Measurements from ENCODE around the gene VAV2.
"Not testable (repeated sequence)": the region's sequence is repeated elsewhere in the genome, so short reads cannot be mapped to it uniquely, and the experiment has no call there.

VAV2 gene

DNA sequence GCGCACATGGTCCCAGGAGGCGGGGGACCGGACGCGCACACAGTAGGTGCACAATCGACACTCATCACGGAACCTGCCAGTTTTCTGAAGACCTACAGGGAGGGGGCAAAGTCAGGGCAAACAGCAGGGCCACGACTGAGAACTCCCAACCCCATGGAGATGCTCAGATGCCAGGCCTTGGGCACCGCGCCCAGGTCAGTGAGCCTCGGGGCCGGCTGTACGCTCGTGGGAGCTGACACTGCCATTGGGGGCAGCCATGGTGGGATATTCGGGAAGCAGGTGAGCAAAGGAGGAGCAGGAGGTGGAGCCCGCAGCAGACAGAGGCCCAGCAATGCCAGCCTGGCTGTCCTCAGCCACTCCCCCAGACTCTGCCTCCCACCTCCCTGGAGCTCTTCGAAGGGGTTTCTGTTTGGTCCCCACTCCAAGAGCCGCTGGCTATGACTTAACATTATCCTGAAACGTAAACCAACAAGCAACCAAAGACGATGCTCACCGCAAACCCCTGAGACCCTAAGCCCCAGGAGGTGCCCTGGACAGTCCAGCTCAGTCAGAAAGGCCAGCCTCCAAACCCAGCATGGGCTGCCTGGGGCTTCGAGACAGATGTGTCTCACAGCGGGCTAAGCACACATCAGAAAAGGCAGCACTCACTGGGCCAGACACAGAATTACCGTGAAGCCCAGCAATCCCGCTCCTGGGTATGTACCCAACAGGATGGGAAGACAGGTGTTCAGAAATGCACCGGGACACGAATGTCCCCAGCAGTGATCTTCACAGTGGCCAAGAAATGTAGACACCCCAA lies 78.4 kb downstream of the VAV2 start:
- no peak for DNase-seq

DNA sequence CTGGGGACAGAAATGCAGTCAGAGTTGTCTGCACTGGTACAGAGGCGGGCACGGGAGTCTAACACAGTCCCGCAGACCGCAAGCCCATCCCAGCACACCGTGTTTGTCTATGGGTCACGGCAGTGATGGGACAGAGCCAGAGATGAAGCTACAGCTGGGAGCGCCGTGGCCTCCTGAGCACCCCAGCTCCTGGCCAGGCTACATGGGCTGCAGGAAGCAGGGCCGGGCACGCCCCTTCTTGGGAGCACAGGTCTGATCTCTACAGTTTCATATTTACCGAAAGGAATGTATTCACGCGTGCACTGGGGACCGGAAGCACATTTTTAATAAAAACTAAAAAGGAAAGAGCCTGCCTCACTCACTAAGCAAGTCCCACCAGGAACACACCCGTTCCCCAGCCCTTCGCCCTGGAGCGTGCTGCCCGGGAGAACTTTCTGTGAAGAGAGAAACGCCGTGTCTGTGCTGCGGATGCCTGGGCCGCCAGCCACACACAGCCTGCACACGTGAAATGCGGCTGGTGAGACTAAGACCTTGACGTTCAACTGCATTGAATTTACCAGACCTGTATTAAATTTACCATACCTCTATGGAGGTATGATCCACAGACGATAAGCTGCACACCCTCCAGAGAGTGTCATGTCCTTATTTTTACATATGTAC lies 81.1 kb downstream of the VAV2 start:
- no peak for DNase-seq

DNA sequence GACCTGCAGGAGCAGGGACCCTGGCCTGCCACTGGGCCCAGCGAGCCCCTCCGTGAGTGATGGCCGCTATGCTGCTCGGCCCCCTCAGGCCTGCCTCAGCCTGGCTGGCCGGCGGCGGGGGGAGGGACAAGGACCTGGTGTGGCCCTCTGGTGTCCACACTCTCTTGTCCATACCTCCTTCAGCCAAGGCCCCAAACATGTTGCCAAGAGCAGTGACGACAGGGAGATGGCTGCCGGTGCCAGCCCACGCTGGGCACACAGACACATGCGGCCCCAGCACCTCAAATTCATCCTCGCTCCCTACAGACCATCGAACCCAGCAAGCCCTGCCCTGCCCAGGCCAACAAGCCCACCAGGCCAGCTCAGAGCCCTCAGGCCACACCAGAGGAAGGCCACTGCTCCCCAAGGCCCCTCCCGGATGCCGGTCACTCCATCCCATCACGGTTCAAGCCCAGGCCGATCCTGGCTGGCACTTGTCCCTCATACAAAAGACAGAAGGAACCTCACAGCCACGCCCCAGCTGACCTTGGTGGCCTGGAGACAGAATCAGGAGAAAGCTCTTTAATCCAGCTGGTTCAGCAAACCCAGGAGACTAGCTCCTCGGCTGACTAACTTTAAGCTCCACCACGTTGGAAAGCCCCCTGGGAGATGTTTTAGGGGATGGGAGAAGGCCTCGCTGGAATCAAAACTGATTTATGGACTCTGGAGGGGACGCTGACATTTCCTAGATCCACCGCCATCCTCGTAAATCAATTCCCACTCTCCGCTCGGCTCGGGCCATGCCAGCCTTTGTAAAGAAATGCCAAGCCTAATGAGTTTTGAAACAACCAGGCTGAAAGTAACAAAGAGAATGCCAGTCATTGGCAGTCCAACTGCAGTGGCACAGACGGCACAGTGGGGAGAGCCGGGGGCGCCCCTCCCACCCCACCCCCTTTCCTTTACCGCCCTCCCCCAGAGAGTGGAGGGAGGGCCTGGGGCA lies 84.9 kb downstream of the VAV2 start:
- no peak for DNase-seq

DNA sequence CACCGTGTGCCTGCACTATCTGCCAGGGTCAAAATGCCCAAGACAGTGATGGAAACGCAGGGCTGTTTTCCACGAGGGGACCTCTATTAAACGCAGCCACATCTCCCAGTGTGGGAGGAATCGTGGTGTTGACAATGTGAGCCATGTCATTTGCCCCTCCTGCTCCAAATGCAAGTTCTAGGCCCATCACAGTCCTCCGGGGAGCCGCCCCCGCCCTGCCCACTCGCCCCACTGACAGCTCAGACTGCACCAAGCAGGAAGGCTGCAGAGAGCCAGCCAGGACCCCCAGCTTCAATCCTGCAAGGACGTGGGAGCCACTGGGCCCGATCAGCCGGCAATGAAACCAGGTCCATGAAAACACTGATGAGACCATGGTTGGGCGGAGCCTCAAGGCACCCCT lies 85.9 kb downstream of the VAV2 start:
- no peak for DNase-seq

DNA sequence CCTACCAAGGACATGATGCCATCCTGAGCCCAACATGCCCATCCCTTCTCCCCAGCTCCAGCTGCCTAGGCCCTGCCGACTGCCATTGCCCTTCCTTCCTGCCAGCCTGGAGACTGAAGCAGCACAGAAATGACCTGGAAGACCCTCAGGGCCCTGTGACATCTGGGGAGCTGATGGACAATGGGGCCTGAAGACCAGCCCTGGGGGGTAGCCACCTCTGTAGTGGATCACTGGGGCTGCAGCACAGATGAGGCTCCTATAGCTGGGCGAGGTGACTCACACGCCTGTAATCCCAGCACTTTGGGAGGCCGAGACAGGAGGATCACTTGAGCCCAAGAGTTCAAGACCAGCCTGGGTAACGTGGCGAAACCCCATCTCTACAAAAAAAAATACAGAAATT lies 86.6 kb downstream of the VAV2 start:
- DNase-seq = no peak

DNA sequence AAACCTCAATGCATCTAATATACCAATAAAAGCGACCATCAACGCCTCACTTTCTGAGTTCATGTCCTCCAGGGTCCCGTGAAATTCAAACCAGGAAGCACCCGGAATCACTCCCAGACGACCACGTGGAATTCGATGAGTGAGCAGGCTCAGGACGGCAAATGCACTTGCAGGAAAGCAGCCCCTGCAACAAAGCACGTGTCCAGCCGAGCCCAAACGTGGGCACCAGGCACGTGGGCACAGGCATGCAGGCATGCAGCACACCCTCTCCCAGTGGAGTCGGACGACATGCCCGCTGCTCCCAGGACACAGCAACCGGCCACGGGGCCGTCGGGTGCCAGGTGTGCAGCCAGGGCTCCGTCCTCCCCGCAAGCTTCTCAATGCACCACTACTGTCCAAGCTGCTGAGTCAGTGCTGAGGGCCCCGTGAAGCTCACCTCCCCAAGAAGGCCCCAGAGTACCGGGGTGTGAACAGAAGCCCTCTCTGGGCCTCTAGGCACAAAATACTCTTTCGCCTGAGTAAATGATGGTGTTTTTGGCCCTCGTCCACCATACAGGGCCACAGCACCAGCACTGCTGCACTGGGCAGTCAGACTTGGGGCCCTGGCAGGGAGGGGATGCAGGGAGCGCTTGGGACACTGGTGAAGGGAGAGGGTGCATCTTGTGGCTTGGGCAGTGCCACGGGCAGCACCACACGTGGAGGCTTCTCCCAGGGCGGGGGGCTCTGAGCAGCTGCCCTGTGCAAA lies 87.6 kb downstream of the VAV2 start:
- DNase-seq = no peak

DNA sequence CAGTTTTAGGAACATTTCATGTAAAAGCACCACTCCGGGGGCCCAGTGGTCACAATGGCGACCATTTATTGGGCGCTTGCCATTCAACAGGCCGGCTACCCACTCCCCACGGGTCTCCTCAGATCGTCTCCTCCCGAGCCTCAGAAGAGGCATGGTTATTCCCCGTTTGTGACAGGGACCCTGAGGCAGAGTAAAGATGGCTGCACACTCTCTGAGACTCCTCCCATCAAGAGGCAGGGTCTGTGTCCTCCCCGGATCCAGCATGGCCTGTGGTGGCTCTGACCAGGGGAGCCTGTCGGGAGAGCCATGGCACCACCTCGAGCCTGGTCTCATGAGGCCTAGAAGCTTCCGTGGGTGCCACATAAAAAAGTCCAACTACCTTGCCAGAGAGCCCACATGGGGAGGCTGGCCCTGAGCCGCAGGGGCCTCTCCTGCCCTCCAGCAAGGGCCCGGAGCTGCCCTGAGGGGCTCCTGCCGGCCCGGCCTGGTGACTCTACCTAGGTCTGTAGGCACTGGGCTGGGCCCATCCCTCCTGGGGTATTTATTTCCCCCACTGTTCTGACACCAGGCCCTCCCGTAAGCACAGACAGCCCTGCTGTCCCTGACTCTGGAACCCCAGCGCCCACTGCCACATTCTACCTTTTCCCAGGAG lies 90.8 kb downstream of the VAV2 start:
- no peak for DNase-seq

DNA sequence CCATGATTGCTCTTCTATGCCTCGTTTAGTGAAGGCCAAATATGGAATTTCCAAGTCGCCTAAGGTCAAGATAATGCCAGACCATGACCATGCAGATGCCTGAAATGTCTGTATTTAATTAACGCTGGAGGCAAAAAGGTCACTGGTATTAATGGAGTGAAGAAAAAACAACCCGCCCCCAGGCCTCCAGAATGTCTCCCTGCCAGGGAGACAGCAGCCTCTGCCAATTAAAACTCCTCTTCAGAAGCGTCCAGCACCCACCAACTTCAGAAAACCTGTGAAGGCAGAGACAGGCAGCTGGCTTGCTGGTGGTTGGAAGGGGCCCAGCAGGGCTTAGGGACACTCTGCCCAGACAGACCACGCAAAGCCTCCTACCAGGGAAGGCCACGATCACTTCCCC lies 94.4 kb downstream of the VAV2 start:
- no peak for DNase-seq

DNA sequence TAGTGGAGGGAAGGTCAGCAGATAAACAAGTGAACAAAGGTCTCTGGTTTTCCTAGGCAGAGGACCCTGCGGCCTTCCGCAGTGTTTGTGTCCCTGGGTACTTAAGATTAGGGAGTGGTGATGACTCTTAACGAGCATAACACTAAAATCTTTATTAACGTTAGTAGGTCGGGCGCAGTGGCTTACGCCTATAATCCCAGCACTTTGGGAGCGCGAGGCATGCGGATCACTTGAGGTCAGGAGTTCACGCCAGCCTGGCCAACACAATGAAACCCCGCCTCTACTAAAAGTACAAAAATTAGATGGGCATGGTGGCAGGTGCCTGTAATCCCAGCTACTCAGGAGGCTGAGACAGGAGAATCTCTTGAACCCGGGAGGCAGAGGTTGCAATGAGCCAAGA lies 96.1 kb downstream of the VAV2 start:
- not testable (repeated sequence) for DNase-seq

DNA sequence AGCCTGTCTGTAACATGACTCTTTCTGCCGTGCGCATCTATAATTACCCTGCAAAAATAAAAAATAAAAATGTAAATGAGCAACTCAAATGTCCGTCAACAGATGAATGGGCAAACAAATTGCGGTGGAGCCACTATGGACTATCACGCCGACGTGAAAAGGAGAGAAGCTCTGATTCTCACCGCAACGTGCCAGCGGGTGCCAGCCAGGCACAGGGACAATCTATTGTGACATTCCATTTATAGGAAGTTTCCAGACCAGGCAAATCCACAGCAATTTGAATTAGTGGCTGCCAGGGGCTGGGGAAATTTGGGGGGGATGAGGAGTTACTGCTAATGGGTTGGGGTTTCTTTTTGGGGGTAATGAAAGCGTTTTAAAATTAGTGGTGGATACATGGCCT lies 96.8 kb downstream of the VAV2 start:
- no peak for DNase-seq

DNA sequence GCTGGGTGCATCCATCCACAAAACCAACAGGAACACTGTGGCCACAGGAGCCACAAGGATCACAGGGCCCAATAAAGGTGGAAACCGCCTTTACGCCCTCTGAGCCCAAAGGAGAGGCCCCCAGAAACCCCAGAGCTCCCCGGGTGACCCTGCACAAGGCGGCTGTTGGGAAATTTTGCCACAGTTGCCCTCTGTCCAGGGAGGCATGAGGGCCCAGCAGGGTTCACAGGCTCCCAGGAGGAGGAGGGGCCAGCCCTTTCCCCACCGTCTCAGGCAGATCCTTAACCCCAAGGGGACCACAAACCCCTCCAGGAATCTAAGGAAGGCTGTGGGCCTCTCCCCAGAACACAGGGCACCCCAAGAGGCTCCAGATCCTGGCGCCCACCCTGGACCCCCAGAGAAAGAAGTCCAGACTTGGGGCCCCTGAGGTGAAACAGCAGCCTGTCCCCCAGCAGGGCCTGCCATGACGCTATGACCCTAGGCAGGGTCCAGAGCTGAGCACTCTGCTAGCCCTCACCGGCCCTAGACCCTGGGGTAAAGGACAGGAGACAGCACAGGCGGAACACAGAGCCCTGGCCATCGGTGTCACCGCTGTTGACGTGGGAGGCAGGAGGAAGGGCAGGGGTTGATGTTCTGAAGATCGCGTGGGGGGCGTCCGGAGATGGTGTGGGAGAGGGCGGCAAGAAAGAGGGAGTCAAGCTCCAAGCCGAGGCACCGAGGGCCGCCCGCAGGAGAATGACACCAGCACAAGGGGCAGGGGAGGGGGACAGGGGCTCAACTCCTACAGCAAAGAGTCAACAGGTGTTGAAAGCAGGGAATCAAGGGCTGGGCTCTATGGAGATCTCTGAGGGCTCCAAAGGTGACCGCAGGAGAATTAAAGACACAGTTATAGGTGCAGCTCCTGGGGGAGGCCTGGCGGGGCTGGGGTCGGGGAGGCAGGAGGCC lies 97.5 kb downstream of the VAV2 start:
- DNase-seq = no peak

DNA sequence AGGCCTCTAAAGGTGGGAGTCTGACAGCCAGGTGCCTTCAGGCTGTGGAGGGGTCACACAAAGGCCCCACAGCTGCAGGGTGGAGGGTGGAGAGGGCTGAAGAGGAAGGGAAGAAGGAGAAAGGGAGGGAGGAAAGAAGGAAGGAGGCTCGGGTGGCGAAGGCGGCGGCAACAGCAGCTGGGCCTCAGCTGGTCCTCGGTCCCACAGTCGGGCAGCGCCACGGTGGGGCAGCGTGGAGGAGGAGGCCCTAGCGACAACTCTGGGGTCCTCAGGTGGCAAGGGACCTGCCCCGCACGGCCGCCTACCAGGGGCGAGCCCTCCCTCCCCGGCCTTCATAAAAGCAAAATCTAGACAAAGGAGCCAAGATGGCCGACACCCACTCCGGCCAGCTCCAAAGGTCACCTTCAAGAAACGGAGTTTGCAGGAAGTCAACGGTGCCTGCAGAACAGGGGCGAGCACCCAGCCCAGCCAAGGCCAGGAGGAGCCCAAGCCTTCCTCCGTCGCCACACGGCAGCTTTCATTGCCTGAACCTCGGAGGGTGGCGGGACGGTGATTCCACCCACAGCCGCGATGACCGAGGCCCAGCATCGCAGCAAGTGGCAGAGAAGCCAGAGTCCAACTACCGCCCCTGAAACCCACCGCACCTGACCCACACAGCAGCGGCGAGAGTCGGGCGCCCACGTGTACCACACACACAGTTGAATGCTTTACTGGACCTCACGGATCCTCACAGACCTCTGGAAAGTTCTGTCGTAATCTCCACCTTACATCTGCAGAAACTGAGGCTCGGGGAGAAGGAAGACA lies 98.7 kb downstream of the VAV2 start:
- no peak for DNase-seq

DNA sequence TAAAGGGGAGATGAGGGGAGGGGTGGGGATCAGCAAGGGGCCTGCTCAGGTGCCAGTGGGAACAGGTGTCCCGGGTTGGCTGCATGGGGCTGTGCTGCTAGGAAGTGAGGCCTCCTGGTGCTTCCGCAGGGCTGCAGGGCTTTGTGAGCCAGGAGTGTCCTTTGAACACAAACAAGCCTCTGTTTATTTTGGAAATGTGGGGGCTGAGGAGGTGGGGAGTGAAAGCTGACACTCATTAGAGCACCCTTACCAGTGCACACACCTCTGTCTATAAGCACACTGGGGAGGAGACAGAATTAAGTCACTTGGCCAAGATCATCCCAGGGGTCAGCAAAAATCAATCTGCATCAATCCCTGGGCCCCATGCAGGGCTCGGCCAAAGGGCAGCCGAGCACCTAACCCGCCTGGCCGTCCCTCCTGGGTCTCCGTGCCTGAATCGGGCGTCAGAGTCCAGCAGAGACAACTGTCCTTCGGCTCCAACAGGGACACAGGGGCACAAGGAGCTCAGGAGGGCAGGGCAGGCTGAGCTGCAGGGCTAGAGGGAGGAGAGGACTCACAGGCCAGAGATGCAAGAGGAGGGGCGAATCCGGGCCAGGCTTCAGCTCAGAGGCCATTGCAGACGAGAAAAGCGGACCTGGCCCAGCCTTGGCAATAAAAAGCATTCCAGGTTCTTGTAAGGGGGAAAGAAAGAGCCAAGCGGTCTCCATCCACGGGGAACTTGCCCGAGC lies 99.8 kb downstream of the VAV2 start:
- DNase-seq = no peak

DNA sequence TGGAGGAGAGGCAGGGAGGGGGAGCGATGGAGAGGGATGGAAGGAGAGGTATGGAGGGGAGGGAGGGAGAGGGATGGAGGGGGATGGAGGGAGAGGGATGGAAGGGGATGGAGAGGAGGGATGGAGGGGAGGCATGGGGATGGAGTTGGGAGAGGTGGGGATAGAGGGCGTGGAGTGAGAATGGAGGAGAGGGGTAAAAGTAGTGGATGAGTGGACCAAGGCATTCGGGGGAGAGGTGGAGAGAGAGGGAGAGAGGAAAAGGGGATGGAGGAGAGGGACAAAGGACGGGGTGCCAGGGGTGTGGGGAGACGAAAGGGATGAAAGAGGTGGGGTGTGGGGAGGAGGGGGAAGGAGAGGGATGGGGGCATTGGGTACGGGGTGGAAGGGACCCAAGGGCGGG lies 100.4 kb downstream of the VAV2 start:
- no peak for DNase-seq

DNA sequence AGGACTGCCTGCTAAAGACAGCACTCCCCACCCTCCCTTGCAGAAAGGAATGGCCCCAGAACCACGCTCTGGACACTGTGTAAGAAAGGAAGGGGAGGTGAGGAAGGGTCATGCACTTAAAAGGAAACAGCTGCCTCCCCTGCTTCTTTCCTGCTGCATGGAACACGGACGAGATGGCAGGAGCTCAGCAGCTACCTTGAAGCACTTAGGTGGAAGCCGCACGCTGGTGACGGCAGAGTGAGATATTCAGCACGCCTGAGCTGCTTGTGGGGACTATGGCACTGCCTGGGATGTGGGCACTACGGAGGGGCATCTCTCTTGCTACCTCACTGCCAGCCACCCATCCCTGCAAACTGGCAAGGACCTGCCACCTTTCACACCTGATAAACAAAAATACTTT lies 101.5 kb downstream of the VAV2 start:
- no peak for DNase-seq

DNA sequence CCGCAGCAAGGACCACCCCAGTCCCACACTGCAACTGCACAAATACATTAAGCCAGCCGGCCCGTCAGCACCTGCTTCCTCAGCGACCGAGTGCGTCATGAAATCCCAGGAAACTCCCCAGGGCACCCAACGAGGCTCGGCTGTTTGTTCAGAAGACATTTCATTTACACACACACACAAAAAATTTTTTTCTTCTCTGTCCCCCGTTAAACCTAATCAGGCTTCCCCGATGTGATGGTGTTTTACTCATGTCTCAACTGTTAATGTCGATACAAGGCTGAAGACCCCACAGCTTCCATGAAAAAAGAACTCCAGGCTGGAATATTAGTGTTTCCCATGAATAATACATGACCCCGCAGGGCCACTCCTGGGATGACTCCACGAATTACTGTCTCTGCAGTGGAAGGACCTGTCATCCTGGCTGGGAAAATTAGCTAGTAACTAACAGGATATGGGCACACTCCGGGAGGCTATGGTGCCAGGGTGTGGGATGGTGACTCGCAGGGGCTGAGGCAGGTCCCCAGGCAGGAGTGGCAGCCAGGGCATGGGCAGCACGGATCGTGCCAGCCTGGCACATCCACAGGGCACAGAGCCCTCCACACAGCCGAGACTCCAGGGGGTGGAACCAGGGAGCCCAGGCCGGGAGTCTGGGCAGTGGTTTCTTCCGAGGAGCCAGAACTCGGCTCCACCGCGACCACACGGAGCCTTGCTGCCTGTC lies 102.4 kb downstream of the VAV2 start:
- DNase-seq = no peak

DNA sequence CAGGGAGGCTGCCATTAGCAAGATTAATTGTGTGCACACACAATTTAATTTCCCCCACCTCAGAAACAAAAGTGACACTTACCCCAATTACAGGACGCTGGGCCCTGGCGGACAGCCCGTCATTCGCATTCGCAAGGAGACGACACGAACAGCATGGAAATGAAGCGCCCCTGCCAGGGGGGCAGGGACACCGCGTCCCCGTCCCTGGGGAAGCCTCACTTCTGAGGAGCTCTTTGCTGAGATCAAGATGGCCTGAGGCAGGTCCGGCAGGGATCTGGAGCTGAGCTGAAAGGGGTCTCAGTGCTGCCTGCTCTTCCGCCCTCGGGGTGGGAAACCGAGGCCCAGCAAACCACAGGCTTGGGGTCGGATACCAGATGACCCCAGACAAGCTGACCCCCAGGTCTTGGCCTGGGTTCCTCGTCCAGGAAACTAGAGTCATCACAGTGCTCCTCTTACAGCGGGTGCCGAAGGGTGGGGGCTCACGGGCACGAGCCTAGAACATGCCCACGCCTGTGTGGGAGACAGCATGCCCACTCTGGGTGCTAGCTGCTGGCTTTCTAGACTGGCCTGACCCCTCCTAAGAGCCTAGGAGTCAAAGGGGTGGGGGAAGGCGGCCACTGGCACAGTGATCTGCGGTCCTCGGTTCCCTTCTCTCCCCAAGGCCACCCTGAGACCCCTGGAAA lies 103.2 kb downstream of the VAV2 start:
- DNase-seq = no peak

Measured in CD4-positive, alpha-beta T cell treated with Interleukin-1 beta for 1 hour (primary cell).